ENCODE data around the gene ZNF74. TPM values are rescaled to one million over a fixed set of nuclear protein-coding genes. Genes with fewer than 3 reads are reported as not detected.

ZNF74 gene
- total and polyA plus RNA-seq, 3 donors from 2014 or later = 4.1 to 11.8 (median 6.5) TPM

GRCh38 chr22:20435436-20436306 lies 41.7 kb downstream of the ZNF74 start:
- Histone ChIP-seq H3K36me3 (ENCODE audit: low read depth, missing control alignments) (no peaks in the 10 kb centered on the region), H3K27me3 (no peaks in the 10 kb centered on the region), H3K4me1 (peaks cover 11% of the 10 kb centered on the region), H3K4me3 (peak overlapping the region; percentile 63 to 72), H3K27ac (peak overlapping the region in 1 of 2 donors; percentile 90), H3K9me3 (no peaks in the 10 kb centered on the region)
- TF ChIP-seq CTCF (IDR thresholded peaks at IDR 0.05) = no peak
- no peak for TF ChIP-seq POLR2A (IDR thresholded peaks at IDR 0.05)
- 52 to 66% methylated on average over 6 to 10 of the region's 11 CpGs for WGBS, 2 donors
- DNase-seq = no peak
- intact Hi-C loops (cut with DNase I; ENCODE audit: low total_unique reads) = no loop called here

DNA sequence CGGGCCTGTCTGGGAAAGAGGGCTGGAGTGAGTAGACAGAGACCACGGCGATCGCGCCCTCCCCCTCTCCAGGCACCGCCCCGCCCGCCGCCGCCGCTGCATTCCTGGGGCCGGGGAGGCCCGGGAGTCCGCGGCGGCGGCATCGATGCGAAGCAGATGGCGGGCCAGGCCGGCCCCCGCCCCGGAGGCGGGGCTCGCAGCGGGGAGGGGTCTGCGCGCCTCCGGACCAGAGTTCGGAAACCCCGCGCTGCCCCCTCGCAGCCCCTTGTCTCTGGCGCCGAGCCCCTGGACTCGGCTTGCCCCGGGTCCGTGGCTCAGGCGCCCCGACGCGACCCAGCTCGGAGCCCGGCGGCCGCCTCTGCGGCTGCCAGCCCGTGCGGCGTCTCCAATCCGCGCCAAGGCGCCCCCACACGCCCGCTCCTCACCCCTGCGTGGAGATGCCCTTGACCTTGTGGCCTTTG lies 42.4 kb downstream of the ZNF74 start:
- WGBS, 2 donors = 0 to 2% methylated on average over 19 to 21 of the region's 56 CpGs
- H3K4me1 ChIP-seq = peaks cover 11% of the 10 kb centered on the region
- peak overlapping the region in 1 of 2 donors; percentile 90 for H3K27ac ChIP-seq
- TF ChIP-seq CTCF (IDR thresholded peaks at IDR 0.05) (no peak), POLR2A (IDR thresholded peaks at IDR 0.05) (no peak)
- no peaks in the 10 kb centered on the region for H3K9me3 ChIP-seq
- no peaks in the 10 kb centered on the region for H3K36me3 ChIP-seq (ENCODE audit: low read depth, missing control alignments)
- no peaks in the 10 kb centered on the region for H3K27me3 ChIP-seq
- DNase-seq = no peak
- intact Hi-C loops (cut with DNase I; ENCODE audit: low total_unique reads) = no loop called here
- peak overlapping the region; percentile 63 to 72 for H3K4me3 ChIP-seq

GRCh38 chr22:20436768-20437612 lies 43.0 kb downstream of the ZNF74 start:
- intact Hi-C loops (cut with DNase I; ENCODE audit: low total_unique reads) = no loop called here
- no peak for TF ChIP-seq CTCF (IDR thresholded peaks at IDR 0.05)
- TF ChIP-seq POLR2A (IDR thresholded peaks at IDR 0.05) = no peak
- Histone ChIP-seq H3K27ac (peak overlapping the region; percentile 50 to 90), H3K27me3 (no peaks in the 10 kb centered on the region), H3K36me3 (ENCODE audit: low read depth, missing control alignments) (no peaks in the 10 kb centered on the region), H3K9me3 (no peaks in the 10 kb centered on the region), H3K4me3 (peak overlapping the region; percentile 63 to 72), H3K4me1 (peaks cover 11% of the 10 kb centered on the region)
- 1% methylated on average over 43 to 61 of the region's 61 CpGs for WGBS, 2 donors
- DNase-seq = no peak

DNA sequence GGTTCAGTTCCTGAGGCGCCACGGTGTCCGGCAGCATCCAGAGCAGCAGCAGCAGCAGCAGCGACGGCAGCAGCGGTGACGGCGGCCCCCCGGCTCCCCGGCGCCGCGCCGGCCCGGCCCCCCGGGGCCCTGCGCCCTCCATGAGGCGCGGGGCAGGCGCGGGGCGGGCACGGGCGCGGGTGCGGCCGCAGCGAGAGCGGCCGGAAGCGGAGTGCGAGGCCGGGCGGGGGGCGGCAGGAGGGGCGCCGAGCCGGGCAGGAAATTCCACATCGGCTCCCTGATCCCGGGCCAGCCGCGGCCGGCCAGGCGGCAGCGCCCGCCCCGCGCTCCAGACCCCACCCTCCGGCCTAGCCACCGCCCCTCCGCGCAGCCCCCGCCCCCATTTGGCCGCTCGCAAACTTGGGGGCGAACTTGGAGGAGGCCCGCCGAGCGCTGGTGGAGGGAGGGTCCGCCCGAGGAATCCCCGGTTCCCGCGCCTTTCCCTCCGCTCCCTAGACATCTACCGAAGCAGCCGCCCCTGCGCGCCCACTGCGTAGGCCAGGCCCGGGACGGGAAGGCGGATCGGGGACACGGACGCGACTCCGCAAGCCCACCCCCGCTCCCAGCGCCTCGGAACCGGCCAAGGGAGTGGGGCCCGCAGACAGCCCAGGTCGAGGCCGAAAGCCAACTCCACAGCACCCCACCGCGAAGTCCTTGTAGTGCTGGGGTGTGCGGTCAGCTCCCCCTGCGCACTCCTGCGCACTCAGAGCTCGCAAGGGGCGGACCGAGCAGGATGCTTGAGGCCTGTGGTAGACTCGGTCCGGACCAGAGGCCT lies 43.9 kb downstream of the ZNF74 start, which contains the start of gene SCARF2:
SCARF2 (minus strand) TSS at position 213 of the 814 bp plus-strand sequence; CDS start at position 142, 71 bp downstream.
- peak within 1 kb of the TSS; percentile 63 to 77 for H3K4me3 ChIP-seq
- no peak for DNase-seq
- H3K36me3 ChIP-seq (ENCODE audit: low read depth, missing control alignments) = no peaks in the 10 kb centered on the region
- no peaks in the 10 kb centered on the region for H3K9me3 ChIP-seq
- peaks cover 11% of the 10 kb centered on the region for H3K4me1 ChIP-seq
- intact Hi-C loops (cut with DNase I; ENCODE audit: low total_unique reads) = no loop called here
- peak within 1 kb of the TSS; percentile 89 to 90 for H3K27ac ChIP-seq
- 0 to 1% methylated on average over 12 to 73 of the region's 95 CpGs for WGBS, 2 donors
- TF ChIP-seq POLR2A (IDR thresholded peaks at IDR 0.05) (no peak), CTCF (IDR thresholded peaks at IDR 0.05) (no peak)
- no peaks in the 10 kb centered on the region for H3K27me3 ChIP-seq
